ENCODE measurements around the gene GNAO1.

The GNAO1 gene

DNA sequence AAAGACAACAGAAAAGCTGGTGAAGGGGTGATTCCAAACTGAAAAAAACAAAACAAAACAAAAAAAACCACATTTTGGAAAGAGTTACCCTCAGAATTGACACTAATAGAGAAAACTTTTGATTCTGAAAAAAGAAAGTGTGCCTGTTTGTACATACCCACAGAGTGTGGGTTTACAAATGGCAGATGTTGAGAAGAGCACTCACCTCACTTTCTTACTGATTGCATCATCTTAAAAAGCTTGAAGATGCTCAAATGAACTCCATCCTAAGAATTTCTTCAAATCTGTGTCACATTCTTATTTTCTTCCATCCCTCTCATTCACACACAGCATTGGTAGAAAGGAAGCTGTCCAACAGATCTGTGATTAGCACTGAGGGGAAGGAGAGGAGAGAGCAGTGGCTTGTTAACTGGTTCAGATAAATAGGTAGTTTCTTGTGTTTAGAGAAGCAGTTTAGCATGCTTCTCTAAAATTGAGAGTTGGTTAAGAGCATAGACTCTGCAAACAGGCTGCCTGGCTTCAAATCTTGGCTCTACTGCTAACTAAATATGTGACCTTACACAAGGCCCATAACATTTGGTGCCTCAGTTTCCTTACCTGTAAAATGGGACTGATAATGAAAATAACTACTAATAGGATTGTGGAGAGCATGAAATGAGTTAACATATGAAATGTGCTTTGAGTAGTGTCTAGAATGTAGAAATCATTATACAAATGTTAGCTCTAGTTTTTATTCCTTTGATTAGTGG, 6.9 kb downstream of the GNAO1 start:
- no peak for DNase-seq (ENCODE audit: low spot score)

DNA sequence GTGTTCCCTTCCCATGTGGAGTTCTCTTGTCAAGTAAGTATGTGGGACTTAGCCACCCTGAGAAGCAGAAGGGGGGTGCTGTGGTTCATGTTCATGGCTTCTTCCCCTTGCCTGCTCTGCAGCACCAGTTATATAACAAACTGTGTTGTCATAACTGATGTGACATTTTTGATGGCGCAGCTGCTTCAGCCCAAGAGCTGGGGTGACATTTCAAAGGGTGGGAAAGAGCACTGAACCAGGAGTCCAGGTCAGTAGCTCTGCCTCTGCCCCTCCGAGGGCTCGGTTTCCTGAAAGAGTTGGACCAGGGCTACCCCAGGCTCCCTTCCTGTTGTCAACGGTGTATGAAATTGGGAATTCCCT, 7.4 kb downstream of the GNAO1 start:
- no peak for DNase-seq (ENCODE audit: low spot score)

- DNase-seq (ENCODE audit: low spot score): no peak
These were observed 7.9 kb downstream of the GNAO1 start for GRCh38 chr16:56199164-56199563.

DNA sequence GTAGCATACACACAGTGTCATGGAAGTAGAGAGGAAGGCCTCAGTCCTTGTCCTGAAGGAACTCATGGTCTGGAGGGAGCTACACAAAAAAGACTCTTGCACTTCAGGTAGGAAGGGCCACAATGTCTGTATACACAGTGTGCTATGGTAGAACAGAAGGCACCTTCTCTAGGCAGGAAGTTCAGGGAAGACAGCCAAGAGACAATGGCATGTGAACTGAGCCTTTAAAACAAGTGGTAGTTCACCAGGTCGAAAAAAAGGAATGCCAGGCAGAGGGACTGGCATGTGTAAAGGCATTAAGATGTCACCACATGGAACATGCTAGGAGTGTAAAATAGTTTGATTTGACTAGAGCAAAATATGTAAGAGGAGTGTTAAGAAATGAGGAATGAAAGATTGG, 9.7 kb downstream of the GNAO1 start:
- no peak for DNase-seq (ENCODE audit: low spot score)

GRCh38 chr16:56202036-56202435, 10.7 kb downstream of the GNAO1 start:
- no peak for DNase-seq (ENCODE audit: low spot score)

DNA sequence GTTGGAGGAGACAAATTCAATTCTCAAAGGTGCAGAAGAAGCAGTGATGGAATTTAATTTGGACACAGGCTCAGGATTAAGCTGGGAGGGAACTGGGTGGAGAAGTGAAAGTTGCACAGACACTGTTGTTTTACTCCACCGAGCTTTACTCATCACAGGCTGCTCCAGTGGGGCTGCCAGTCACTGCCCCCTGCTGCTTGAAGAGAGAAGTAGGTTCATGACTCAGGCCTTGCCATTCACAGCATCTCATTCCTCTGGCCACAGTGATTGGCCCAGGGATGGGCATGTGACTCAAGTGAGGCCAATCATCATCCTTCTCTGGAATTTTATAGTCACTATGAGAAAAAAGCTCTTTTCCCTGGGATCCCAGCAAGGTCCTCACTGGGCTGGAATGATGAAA, 11.8 kb downstream of the GNAO1 start:
- peak; percentile 35 for DNase-seq (ENCODE audit: low spot score)

DNA sequence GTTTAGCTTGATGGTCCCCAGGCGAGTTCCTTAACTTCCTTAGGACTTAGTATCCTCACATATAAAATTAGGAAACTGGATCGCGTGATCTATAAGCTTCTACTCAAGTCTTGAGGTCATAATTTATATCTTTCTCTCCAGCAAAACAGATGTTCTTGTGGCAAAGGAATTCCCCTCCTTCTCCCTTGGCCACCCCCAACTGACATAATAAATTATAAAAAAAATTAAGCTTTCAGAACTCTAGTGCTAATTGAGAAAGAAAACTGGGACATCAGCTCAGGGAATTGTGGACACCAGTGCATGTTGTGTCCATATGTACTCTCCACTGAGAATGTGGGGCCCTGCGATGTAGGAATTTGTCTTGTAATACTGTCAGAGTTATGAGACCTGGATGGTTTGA, 13.5 kb downstream of the GNAO1 start:
- no peak for DNase-seq (ENCODE audit: low spot score)

- DNase-seq (ENCODE audit: low spot score): no peak
These were observed 15.7 kb downstream of the GNAO1 start for GRCh38 chr16:56206951-56207350.

GRCh38 chr16:56207421-56207820, 16.1 kb downstream of the GNAO1 start:
- no peak for DNase-seq (ENCODE audit: low spot score)

- no peak for DNase-seq (ENCODE audit: low spot score)
These were observed 20.2 kb downstream of the GNAO1 start for GRCh38 chr16:56211435-56211981.

DNA sequence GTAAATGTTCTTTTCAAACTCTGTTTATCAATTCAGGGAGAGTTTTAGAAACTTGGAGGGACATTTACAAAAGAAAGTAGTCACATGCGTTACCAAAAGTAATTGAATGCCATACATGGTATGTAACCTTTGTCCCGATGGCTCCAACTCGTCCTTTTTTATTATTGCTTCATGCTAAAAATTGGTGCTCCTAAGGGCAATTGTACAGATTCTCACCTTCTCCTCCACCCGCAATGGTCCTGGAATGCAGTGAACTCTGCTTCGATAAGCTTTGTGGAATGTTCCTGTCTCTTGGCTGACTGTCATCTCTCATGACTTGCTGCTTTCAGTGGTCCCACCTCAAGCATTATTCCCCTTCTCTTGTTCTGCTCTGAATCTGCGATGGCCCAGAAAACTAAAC, 20.9 kb downstream of the GNAO1 start:
- DNase-seq (ENCODE audit: low spot score): no peak

DNA sequence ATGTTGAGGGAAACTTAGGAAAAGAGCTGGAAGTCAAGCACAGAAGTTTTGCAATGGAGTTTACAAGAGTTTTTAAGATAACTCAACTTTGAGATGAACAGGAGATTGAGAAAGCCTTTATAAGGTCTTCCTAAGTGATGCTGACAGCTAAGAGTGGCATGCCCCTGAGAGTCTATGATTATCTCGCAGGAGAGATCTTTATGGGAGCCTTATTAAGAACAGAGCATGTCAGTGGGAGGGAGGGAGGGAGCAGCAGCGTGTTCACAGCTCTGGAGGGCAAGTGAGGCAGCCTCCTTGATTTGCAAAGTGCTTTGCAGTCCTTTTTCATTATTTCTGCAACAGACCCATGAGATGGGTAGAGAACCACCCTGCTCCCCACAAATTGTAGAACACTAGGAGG, 30.7 kb downstream of the GNAO1 start:
- DNase-seq (ENCODE audit: low spot score): no peak

DNA sequence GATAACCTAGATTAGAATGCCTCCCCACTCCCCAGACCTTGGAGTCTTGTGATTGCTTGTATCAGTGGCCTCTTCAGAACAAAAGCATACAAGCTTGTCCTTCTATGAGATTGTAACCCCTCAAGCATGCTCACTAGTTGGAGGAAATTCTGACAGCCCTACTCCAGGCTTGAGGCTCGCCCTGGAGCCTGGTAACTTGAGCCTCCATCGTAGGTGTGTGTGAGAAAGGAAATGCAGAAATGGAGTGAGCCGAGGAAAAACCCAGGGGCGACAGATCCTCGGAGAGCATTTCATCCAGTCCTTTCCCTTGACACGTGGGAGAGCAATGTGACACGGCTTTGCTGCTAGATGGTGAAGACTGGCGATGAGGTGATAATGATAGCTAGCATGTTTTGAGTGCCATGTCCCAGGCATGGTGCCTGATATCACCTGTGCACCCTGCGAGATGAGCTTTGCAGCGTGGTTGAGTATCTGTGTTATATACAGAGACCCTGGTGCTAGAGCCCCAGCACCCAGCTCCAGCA, 31.2 kb downstream of the GNAO1 start:
- DNase-seq (ENCODE audit: low spot score): no peak

- DNase-seq (ENCODE audit: low spot score): no peak
These were observed 33.9 kb downstream of the GNAO1 start for GRCh38 chr16:56225017-56225742.

DNA sequence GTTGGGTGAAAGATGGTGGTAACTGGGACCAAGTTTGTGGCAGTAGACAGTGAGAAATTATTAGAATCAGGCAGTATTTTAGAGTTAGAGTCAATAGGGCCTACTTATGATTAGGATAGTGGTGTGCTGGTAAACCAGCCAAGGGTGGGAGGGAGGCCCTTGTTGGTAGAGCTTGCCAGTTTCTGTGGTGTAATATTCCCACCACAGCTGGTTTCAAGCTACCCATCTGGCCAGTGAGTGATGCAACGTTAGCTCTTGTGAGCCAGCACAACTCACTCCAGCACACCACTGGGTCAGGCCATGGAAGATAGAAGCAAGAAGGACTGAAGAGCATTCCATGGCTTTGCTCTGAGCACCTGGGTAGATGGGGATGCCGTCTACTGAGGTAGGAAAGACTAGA, 34.9 kb downstream of the GNAO1 start:
- DNase-seq (ENCODE audit: low spot score): no peak

GRCh38 chr16:56226845-56227525, 35.7 kb downstream of the GNAO1 start:
- DNase-seq (ENCODE audit: low spot score): no peak

- DNase-seq (ENCODE audit: low spot score): no peak
These were observed 36.6 kb downstream of the GNAO1 start for GRCh38 chr16:56227936-56228335.

DNA sequence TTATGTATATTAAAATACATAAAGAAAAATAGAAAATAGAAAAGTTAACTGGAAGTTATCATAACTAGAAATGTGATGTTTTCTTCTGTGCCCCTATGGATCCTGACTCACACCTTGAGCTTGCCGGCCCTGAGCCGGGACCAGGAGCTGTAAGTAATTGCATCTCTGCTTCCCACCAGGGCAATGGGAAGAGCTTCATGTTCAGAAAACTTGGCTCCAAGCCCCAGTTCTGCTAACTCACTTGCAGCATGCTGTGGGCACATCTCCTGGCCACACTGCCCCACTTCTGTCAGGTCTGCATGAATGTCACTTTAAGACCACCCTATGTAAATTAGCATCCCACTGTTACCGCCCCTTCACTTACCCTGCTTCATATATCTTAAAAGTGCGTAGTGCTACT, 37.2 kb downstream of the GNAO1 start:
- DNase-seq (ENCODE audit: low spot score): no peak

- no peak for DNase-seq (ENCODE audit: low spot score)
These were observed 42.7 kb downstream of the GNAO1 start for GRCh38 chr16:56233795-56234566.

DNA sequence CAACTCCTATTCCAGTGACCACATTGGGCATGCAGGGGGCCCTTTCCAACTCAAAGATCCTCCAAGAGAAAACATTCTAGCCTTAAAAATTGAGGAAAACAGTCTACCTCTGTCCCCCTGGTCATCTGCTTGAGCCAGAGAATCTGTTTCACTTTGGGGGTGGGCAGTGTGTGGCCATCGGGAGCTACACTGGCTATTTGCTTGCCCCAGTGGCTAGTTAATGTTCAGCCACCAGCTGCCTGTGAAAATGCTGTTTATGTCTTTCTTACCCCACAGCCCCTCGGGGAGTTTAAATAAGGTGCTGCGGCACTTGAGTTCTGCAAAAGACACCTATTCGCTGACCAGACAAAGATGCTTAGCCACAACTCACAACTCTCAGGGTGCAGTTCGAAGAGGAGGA, 43.4 kb downstream of the GNAO1 start:
- DNase-seq (ENCODE audit: low spot score): no peak

- no peak for DNase-seq (ENCODE audit: low spot score)
These were observed 46.2 kb downstream of the GNAO1 start for GRCh38 chr16:56237451-56237930.

DNA sequence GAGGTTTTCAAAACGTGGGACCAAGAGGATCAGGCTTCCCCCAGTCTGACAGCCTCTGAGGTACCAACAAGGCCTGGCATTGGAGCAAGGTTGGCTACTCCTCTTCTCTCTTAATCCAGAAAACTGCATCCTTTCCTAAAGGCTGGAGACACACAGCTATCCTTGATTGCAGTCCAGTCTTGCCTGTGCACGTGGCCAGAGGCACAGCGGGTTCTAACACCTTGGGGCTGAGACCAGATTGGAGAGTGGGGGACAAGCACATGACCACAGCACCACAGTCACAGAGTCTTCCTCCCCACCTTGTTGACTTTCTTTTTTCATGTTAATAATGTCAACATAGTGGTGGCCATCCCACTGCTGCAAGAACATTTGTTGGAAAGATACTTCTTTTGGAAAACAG, 46.9 kb downstream of the GNAO1 start:
- no peak for DNase-seq (ENCODE audit: low spot score)
